DMS79 (cell line): Measurements from ENCODE around the gene CLEC3B.
"Not testable (repeated sequence)": the region's sequence is repeated elsewhere in the genome, so short reads cannot be mapped to it uniquely, and the experiment has no call there.

ENCODE experiments used
- DNase-seq: peaks from one replicate; lab custom pipeline; 2025; lab: John Stamatoyannopoulos, UW

The CLEC3B gene

DNA sequence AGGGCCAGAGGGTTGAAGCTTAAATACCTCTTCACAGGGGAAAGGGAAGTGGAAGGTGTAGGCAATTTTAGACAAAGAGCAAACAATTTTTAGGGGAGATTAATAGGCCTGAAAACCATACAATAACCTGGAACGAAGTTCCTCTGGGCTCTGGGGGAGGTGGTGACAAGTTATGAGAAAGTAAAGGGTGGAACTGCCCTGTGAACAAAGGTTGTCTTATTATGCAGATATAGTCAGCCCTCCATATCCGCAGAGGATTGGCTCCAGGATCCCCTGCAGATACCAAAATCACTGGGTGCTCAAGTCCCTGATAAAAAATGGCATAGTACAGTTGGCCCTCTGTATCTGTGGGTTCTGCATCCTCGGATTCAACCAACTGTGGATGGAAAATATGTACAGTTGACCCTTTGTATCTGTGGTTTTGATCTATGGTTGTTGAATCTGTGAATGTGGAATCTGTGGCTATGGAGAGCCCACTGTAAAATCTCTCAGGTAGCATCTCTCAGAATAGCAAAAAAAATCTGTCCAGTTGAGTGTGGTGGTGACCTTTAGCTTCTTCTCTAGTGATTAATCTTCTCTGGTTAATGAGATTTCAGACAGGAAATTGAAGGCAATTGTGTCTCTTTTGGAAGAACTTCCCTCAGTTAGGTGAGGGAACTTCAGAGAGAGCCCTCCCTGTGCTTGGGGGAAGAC is 40.2 kb downstream of the CLEC3B start:
- no peak for DNase-seq

- DNase-seq, result no peak
These were observed 41.4 kb downstream of the CLEC3B start for GRCh38 chr3:45067486-45067885.

- DNase-seq, result no peak
These were observed 41.8 kb downstream of the CLEC3B start for GRCh38 chr3:45067941-45068340.

DNA sequence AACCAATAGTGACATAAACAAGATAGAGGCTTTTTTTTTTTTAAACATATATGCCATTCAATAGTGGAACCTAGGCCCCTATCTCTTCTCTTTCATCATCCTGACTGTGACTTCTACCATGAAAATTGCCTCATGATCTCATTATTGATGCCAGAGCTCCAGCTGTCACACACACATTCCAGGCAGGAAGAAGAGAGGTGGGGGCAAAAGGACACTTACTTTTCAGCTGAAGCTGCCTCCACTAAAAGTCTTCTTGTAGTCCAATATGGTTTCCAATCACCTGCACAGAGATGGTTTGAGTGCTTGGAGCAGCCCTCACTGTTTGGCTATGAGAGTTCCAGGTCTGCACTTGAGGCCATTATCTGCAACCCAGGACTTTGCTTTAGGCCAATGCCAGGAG is 45.0 kb downstream of the CLEC3B start:
- no peak for DNase-seq

- no peak for DNase-seq
These were observed 49.9 kb downstream of the CLEC3B start for GRCh38 chr3:45075821-45076625.

- DNase-seq, result not testable (repeated sequence)
These were observed 52.2 kb downstream of the CLEC3B start for GRCh38 chr3:45078256-45078655.

DNA sequence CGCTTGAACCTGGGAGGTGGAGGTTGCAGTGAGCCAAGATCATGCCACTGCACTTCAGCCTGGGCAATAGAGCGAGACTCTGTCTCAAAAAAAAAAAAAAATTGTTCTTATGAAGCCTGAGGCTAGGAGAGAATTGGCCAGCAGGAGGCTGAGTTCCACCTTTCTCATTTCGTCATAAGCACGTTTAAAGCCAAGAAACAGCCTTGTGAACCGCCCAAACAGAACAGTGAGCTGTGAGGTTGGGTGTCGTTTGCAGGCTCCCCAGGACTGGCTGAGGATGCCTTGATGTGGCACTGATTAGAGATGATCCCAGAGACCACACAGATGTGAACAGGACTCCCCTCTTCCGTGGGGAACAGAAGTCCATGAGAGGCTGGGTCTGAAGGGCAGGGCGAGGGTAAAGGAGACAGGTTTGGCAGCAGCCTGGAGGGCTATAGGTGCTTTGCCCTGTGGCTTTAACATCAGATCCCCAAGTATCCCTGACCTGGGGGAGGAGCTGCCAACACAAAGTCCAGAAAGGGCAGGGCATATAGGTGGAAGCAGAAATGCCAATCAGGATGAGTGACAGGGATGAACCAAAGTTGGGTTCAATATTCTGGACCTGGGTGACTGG is 52.9 kb downstream of the CLEC3B start:
- DNase-seq, result no peak

DNA sequence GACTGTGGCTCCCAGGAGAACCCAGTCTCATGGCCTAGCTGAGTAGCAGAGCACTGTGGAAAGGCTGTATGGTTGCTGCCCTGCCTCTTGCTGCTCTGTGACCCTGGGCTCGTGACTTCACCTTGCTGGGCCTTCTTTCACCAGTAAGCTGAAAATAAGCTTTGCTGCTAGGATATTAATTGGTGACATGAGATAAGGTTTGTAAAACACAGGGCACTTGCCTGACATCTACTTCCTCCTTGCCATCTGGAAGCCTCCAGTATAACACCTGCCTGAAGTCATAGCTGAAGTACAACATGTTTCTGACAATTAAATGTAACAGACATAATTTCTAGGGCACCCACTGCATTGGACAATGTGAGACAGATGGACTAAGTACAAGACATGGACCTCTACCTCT is 53.6 kb downstream of the CLEC3B start:
- DNase-seq, result no peak

DNA sequence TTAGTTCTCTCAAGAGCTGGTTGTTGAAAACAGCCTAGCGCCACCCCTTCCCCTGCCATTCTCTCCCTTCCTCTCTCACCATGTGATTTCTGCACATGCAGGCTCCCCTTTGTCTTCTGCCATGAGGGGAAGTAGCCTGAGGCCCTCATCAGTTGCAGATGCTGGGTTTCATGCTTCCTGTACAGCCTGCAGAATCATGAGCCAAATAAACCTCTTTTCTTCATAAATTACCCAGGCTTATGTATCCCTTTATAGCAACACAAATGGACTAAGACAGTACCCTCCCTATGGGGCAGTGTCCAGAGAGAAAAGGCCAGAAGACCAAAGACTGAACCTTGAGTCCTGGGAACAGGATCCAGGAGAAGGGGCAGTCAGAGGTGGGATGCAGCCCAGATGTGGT is 54.7 kb downstream of the CLEC3B start:
- no peak for DNase-seq

DNA sequence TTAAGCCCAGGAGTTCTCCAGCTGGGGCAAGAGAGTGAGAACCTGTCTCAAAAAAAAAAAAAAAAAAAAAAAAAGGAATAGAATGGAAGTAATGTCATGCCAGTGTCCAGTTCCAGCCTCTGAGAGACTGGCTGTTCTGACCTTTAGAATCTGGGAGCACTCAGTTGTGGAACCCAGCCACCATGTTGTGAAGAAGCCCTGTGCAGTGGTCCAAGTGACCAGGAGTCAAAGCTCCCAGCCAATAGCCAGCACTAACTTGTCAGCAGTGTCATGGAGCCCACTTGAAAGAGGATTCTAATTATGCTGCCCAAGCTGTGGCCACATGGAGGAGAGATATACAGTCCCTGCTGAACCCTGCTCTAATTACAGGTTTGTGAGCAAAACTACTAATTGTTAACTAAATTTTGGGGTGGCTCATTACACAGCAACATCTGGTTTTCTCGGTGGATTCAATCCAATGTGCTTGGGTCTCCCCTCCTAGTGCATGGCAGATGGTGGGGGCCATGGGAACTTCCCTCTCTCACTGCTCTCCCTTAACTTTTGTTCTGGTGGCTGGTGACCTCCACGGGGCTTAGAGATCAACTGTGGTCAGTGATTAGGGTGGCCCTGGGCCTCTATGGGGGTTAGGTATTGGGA is 55.5 kb downstream of the CLEC3B start:
- no peak for DNase-seq

DNA sequence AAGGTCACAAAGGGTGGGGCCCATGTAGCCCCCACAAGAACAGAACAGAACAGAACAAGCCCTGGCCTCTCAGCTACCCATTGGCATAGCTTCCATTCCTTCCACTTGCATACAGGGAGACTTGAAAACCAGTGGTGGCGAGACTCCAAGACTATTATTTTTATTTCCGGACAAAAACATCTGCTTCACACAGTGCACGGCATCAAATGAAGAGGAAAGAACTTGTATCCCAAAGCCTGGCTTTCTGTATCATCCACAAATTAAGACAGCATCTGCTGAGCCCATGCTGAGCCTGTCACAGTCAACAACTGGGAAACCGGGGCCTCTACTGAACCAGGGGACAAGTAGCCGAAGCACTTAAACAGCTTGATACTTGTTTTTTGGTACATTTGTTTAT is 56.0 kb downstream of the CLEC3B start:
- no peak for DNase-seq

DNA sequence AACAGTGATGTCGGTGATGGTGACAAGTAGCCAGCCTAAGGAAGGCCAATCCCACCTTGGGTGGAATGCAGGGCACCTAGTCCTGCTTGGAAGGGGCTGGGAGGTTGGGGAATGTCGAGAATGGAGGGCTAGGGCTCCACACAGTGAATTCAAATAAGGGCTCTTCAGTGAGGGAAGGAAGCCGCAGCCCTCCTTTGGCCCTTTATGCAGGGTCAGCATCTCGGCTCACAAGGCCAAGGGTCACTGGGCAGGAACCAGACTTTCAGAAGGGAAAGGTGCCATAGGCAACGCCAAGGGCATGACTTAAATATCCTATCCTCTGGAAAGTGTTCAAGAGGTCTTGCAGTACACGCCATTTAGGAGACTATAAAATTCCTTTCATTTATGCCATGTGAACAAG is 56.9 kb downstream of the CLEC3B start:
- no peak for DNase-seq

- no peak for DNase-seq
These were observed 58.3 kb downstream of the CLEC3B start for GRCh38 chr3:45084361-45084760.

DNA sequence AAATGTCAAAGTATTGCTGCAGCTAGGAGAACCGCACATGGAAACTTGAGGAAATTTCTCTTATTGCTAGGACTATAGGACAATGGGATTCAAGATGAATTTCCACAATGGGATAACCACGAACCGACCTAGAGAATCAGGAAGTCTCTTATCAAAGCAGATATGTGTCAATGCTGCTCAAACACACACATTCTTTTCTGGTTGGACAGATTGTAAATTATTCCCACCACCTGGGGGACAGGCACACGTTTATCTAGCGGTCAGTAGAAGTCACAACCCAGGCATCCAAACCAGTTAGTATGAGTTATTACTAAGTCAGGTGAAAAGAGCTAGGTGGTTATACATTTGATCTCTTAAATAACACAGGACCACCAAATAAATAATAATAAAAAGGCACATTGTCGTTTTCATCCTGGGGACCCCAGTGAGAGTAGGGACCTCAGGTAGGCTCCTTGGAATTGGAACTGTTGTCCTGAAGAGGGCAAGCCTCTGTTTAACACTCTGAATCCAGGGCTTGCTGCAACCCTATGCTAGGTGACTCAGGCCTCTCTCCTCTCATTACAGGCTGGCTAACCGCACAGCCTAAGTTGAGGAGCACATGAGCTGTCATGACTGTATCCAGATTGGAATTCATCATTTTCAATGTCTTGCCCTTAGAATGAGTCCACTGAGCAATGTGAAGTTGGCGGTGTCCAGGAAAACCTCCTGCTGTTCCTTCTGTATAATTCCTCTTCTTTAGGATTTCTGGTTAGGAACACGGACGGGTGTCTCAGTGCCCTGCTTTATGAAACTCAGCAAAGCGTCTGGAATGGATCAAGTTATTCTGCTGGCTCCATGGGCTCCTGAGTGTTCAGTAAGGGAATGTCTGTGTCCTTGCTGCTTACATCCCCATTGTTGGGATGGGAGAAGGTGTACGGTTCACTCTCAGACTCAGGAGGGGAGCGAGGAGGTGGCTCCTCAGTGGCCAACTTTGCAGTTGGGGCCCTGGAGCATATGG is 59.0 kb downstream of the CLEC3B start:
- no peak for DNase-seq
